OCI-LY1 (cell line): ENCODE measurements around the gene CACNA1I.
A peak's percentile ranks its signal among the peaks of the same experiment; 100 is the strongest.

Experiments
- H2AFZ ChIP-seq: fragments of 200-600 bp; sonication (generic), shearing (Covaris generic); 2 replicates; pipeline ENCODE4 v1.6.0; 2014; ENCODE audit warnings: antibody characterized with exemption, mild to moderate bottlenecking, low read length
- H3F3A ChIP-seq: fragments of 200-600 bp; sonication (generic), shearing (Covaris generic); 2 replicates; pipeline ENCODE4 v1.6.0; 2014; ENCODE audit warnings: mild to moderate bottlenecking, antibody characterized with exemption, low read length, moderate library complexity; ENCODE audit not compliant: insufficient read depth
- H3K27ac ChIP-seq: fragments of 200-600 bp; sonication (generic); 2 replicates; pipeline ENCODE4 v1.5.1; 2014; ENCODE audit warnings: low read length, mixed run types, mild to moderate bottlenecking, low read depth; ENCODE audit not compliant: poor library complexity, severe bottlenecking
- H3K27me3 ChIP-seq: fragments of 200-600 bp; sonication (generic); 2 replicates; pipeline ENCODE4 v1.6.0; 2014; ENCODE audit warnings: antibody characterized with exemption, mild to moderate bottlenecking, low read length, moderate library complexity; ENCODE audit not compliant: insufficient read depth
- H3K36me3 ChIP-seq: fragments of 200-600 bp; sonication (generic); 2 replicates; pipeline ENCODE4 v1.6.1; 2014; ENCODE audit warnings: mild to moderate bottlenecking, antibody characterized with exemption, low read length, moderate library complexity, mixed read lengths; ENCODE audit not compliant: insufficient read depth
- H3K4me1 ChIP-seq: fragments of 200-600 bp; sonication (generic); 2 replicates; pipeline ENCODE4 v1.5.1; 2014; ENCODE audit warnings: mild to moderate bottlenecking, low read length, moderate library complexity; ENCODE audit not compliant: insufficient read depth, severe bottlenecking
- H3K4me2 ChIP-seq: fragments of 200-600 bp; sonication (generic), shearing (Covaris generic); 2 replicates; pipeline ENCODE4 v1.6.1; 2014; ENCODE audit warnings: low read length
- H3K4me3 ChIP-seq: fragments of 200-600 bp; sonication (generic); 2 replicates; pipeline ENCODE4 v1.5.1; 2014; ENCODE audit warnings: low read length, low read depth, mild to moderate bottlenecking, mixed read lengths; ENCODE audit not compliant: poor library complexity, severe bottlenecking
- H3K79me2 ChIP-seq: fragments of 200-600 bp; shearing (Covaris generic); 2 replicates; pipeline ENCODE4 v1.6.1; 2016; ENCODE audit warnings: mixed run types, low read length, mixed read lengths; ENCODE audit not compliant: insufficient read depth
- H3K9ac ChIP-seq: fragments of 200-600 bp; sonication (generic), shearing (Covaris generic); 2 replicates; pipeline ENCODE4 v1.6.1; 2014; ENCODE audit warnings: mild to moderate bottlenecking, low read length, mixed read lengths
- H3K9me2 ChIP-seq: fragments of 200-600 bp; sonication (generic), shearing (Covaris generic); 2 replicates; pipeline ENCODE4 v1.6.1; 2014; ENCODE audit warnings: low read depth, mild to moderate bottlenecking, low read length, mixed read lengths
- H3K9me3 ChIP-seq: fragments of 200-600 bp; shearing (Covaris generic); 2 replicates; pipeline ENCODE4 v1.6.1; 2014; ENCODE audit warnings: low read length, mixed read lengths
- H4K20me1 ChIP-seq: fragments of 200-600 bp; sonication (generic), shearing (Covaris generic); 2 replicates; pipeline ENCODE4 v1.6.0; 2016; ENCODE audit warnings: mild to moderate bottlenecking, low read length; ENCODE audit not compliant: insufficient read depth
- CTCF ChIP-seq: fragments of 200-600 bp; sonication (generic), shearing (Covaris generic); IDR thresholded peaks from 2 replicates; pipeline ENCODE4 v1.5.1; 2017; ENCODE audit warnings: mild to moderate bottlenecking, antibody characterized with exemption, low read length, moderate library complexity, mixed read lengths
- EZH2 ChIP-seq: fragments of 200-600 bp; sonication (generic), shearing (Covaris generic); IDR thresholded peaks from 2 replicates; pipeline ENCODE4 v1.8.0; 2017; ENCODE audit warnings: borderline replicate concordance, mixed run types, mild to moderate bottlenecking, antibody characterized with exemption, low read length, moderate library complexity, mixed read lengths

CACNA1I gene

DNA sequence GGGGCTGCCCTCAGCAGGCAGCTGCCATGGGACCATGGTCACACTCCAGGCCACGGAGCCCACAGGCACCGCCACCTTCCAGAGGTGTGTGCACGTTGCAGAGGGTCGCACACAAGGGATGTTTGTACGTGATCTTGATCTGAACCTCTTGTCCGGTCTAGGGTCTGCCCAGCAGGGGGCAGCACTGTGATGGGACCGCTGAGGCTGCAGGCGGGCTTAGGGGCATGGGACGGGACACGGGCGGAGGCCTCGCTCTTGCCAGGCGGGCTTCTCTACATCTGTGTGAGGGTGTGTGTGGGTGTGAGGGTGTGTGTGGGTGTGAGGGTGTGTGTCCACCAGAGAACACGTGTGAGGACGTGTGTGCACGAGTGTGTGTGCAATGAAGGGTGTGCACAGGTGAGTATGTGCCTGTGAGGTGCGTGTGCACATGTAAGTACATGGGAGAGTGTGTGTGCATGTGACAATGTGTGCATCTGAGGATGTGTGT lies 52.4 kb downstream of the CACNA1I start:
- TF ChIP-seq CTCF (peak; percentile 69), EZH2 (no peak)
- H3K36me3 ChIP-seq, result no peaks in the 10 kb centered on the region
- no peak overlapping the region for H3K4me2 ChIP-seq
- H3K9me3 ChIP-seq, result no peaks in the 10 kb centered on the region
- H3F3A ChIP-seq, result no peaks in the 10 kb centered on the region
- no peak overlapping the region for H3K4me3 ChIP-seq
- H3K4me1 ChIP-seq, result no peaks in the 10 kb centered on the region
- H4K20me1 ChIP-seq, result no peaks in the 10 kb centered on the region
- H3K9ac ChIP-seq, result no peak overlapping the region
- no peak overlapping the region for H3K27ac ChIP-seq
- peaks cover 3% of the 10 kb centered on the region; the same call in 1 of the 2 replicates for H3K27me3 ChIP-seq
- no peak overlapping the region for H2AFZ ChIP-seq
- H3K79me2 ChIP-seq, result no peaks in the 10 kb centered on the region
- H3K9me2 ChIP-seq, result no peaks in the 10 kb centered on the region

GRCh38 chr22:39623603-39624500 lies 53.3 kb downstream of the CACNA1I start:
- Histone ChIP-seq H3K4me3 (no peak overlapping the region), H2AFZ (no peak overlapping the region), H3K9ac (no peak overlapping the region), H3K27me3 (peaks cover 3% of the 10 kb centered on the region; the same call in 1 of the 2 replicates), H3F3A (no peaks in the 10 kb centered on the region), H3K79me2 (no peaks in the 10 kb centered on the region), H3K4me2 (no peak overlapping the region), H4K20me1 (no peaks in the 10 kb centered on the region), H3K4me1 (no peaks in the 10 kb centered on the region), H3K36me3 (no peaks in the 10 kb centered on the region), H3K9me2 (no peaks in the 10 kb centered on the region), H3K27ac (no peak overlapping the region), H3K9me3 (no peaks in the 10 kb centered on the region)
- TF ChIP-seq CTCF, result no peak
- no peak for TF ChIP-seq EZH2

DNA sequence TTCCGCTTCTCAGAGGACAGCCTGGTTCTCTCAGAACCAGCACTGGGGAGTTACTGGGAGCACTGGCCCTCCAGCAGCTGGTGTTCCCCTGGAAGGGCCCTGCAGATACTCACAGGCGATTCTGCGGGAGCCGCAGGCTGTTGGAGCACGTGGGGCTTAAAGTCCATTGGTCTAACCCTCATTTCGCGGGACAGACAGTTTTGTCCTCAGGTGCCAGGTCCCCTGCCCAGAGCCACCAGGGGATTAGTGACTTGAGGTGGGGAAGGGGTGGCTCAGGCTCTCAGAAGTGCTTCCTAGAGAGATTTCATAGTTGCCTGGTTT lies 53.9 kb downstream of the CACNA1I start:
- Histone ChIP-seq H3K79me2 (no peaks in the 10 kb centered on the region), H2AFZ (no peak overlapping the region), H3K9me3 (no peaks in the 10 kb centered on the region), H3K9ac (no peak overlapping the region), H3K9me2 (no peaks in the 10 kb centered on the region), H3K4me3 (no peak overlapping the region), H4K20me1 (no peaks in the 10 kb centered on the region), H3K36me3 (no peaks in the 10 kb centered on the region), H3F3A (no peaks in the 10 kb centered on the region), H3K27ac (no peak overlapping the region), H3K27me3 (peaks cover 3% of the 10 kb centered on the region; the same call in 1 of the 2 replicates), H3K4me1 (no peaks in the 10 kb centered on the region), H3K4me2 (no peak overlapping the region)
- TF ChIP-seq EZH2, result no peak
- TF ChIP-seq CTCF, result no peak
